Fibroblast of villous mesenchyme (primary cell): ENCODE measurements around the gene TSPEAR. TPM values are rescaled to one million over a fixed set of nuclear protein-coding genes. Genes with fewer than 3 reads are reported as not detected.
A peak's percentile ranks its signal among the peaks of the same experiment; 100 is the strongest.

Source experiments
- DNase-seq: peaks from one replicate; pipeline ENCODE4 v3.0.0-alpha.2; 2010; ENCODE audit warnings: low read depth
- H3K4me3 ChIP-seq: 2 replicates; pipeline ENCODE4 v1.5.1; 2011; ENCODE audit warnings: low read depth, mild to moderate bottlenecking, low read length
- CTCF ChIP-seq: IDR thresholded peaks from 2 replicates; pipeline ENCODE4 v1.5.1; 2012; ENCODE audit warnings: low read depth, mild to moderate bottlenecking, low read length; ENCODE audit not compliant: insufficient read depth
- total RNA-seq: library from RNA; depleted of rRNA; stranded (reverse); fragments of >200 nt; gene quantifications from 2 replicates; pipeline ENCODE4 v1.2.3, GENCODE V29; 2012

Gene TSPEAR
- total RNA-seq, 1 donor, result not detected

- DNase-seq, result no peak
Measured at GRCh38 chr21:44492567-44493385, 218.6 kb downstream of the TSPEAR start.

GRCh38 chr21:44490816-44491215 lies 220.6 kb downstream of the TSPEAR start:
- DNase-seq, result no peak
- no peak overlapping the region for H3K4me3 ChIP-seq
- no peak for TF ChIP-seq CTCF

More at GRCh38 chr21:44492567-44493385, 218.6 kb downstream of the TSPEAR start:
- no peak overlapping the region for H3K4me3 ChIP-seq
- TF ChIP-seq CTCF, result no peak

GRCh38 chr21:44490405-44490804 lies 221.0 kb downstream of the TSPEAR start:
- no peak overlapping the region for H3K4me3 ChIP-seq
- no peak for TF ChIP-seq CTCF
- DNase-seq, result no peak

GRCh38 chr21:44489962-44490361 lies 221.4 kb downstream of the TSPEAR start:
- no peak for DNase-seq
- peak; percentile 8 for TF ChIP-seq CTCF
- H3K4me3 ChIP-seq, result no peak overlapping the region

- TF ChIP-seq CTCF, result peak; percentile 61
- no peak overlapping the region for H3K4me3 ChIP-seq
- DNase-seq, result peak; percentile 26
Measured at GRCh38 chr21:44487831-44488230, 223.5 kb downstream of the TSPEAR start.

- no peak for TF ChIP-seq CTCF
- no peak for DNase-seq
- no peak overlapping the region for H3K4me3 ChIP-seq
Measured at GRCh38 chr21:44486302-44486701, 225.1 kb downstream of the TSPEAR start.
